NT2/D1 (cell line): Measurements from ENCODE around the gene KCNA4.

Source experiments
- YY1 ChIP-seq: IDR thresholded peaks from 2 replicates; pipeline ENCODE4 v1.6.1; 2011; ENCODE audit not compliant: insufficient read length, insufficient read depth
- ZNF274 ChIP-seq: IDR thresholded peaks from 2 replicates; pipeline ENCODE4 v1.6.1; 2011; ENCODE audit warnings: mild to moderate bottlenecking, low read depth, low read length

DNA sequence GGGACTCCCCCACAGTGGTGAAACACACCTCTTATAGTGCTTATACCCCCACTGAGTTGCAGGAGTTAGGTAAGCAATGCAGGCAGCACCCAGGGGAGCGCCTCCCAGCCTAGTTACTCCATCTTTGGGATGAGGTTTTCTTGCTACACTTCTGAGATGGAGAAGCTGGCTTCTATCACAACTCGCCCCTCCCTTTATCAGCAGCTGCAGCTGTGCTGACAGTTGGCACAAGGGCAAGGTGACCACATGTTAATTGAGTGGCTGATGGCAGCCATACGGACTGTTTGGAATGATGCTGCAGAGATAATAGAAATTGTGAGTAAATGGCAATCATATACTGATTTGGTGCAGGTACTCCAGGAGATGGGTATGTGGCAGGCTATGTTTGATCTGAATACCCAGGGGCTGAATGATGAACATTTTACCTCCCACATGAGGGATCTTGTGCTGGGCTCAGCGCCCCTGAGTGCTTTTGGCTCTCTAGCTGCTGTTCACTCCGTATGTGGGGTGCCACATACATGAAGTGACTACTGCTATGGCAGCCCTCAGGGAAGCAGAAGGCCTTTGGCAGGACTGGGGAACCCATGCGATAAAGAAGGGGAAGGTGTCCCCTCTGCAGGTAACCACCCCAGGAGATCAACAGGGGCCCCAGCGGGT, 29.2 kb upstream of the KCNA4 start:
- TF ChIP-seq ZNF274 (no peak), YY1 (no peak)
